HEK293T (cell line): ENCODE measurements around the gene MVB12B.
A peak's percentile ranks its signal among the peaks of the same experiment; 100 is the strongest.

Source experiments
- CTCF ChIA-PET: fragments of 350-600 bp; formaldehyde crosslinking; extraction: SDS; loops from one replicate; lab custom pipeline; 2021; ENCODE audit warnings: antibody characterized with exemption, inconsistent platforms; lab: Yijun Ruan, JAX
- POLR2A ChIA-PET: fragments of 350-600 bp; formaldehyde crosslinking; extraction: SDS; loops from one replicate; lab custom pipeline; 2020; ENCODE audit warnings: antibody characterized with exemption, inconsistent platforms; lab: Yijun Ruan, JAX
- DNase-seq: peaks from one replicate; pipeline ENCODE4 v3.0.0; 2012; ENCODE audit warnings: mixed read lengths; ENCODE audit errors: extremely low spot score
- ARNT ChIP-seq: fragments of 450-650 bp; IDR thresholded peaks from 2 replicates; pipeline ENCODE4 v1.6.1; 2017; ENCODE audit warnings: mild to moderate bottlenecking
- BHLHE40 ChIP-seq: fragments of 450-650 bp; IDR thresholded peaks from 2 replicates; pipeline ENCODE4 v1.6.1; 2016; ENCODE audit warnings: mild to moderate bottlenecking, moderate library complexity, borderline replicate concordance
- CTBP1 ChIP-seq: fragments of 450-650 bp; IDR thresholded peaks from 2 replicates; pipeline ENCODE4 v1.6.1; 2016; ENCODE audit warnings: borderline replicate concordance
- ELF4 ChIP-seq: fragments of 450-650 bp; IDR thresholded peaks from 2 replicates; pipeline ENCODE4 v1.6.1; 2017; ENCODE audit warnings: antibody characterized with exemption
- FOXA1 ChIP-seq: fragments of 450-650 bp; IDR thresholded peaks from 2 replicates; pipeline ENCODE4 v1.6.1; 2016; ENCODE audit warnings: mild to moderate bottlenecking
- FOXK2 ChIP-seq: fragments of 450-650 bp; IDR thresholded peaks from 2 replicates; pipeline ENCODE4 v1.6.1; 2016; ENCODE audit warnings: mild to moderate bottlenecking
- FOXM1 ChIP-seq: fragments of 450-650 bp; IDR thresholded peaks from 2 replicates; pipeline ENCODE4 v1.6.1; 2017; ENCODE audit warnings: mild to moderate bottlenecking, borderline replicate concordance
- HDGF ChIP-seq: fragments of 450-650 bp; IDR thresholded peaks from 2 replicates; pipeline ENCODE4 v1.6.1; 2017; ENCODE audit warnings: antibody characterized with exemption, borderline replicate concordance
- L3MBTL2 ChIP-seq: fragments of 450-650 bp; conservative IDR thresholded peaks from 2 replicates; pipeline ENCODE4 v1.6.1; 2016; ENCODE audit warnings: mild to moderate bottlenecking
- LEF1 ChIP-seq: fragments of 450-650 bp; IDR thresholded peaks from 2 replicates; pipeline ENCODE4 v1.6.1; 2017; ENCODE audit warnings: mild to moderate bottlenecking, borderline replicate concordance
- NFRKB ChIP-seq: fragments of 450-650 bp; IDR thresholded peaks from 2 replicates; pipeline ENCODE4 v1.6.1; 2016; ENCODE audit warnings: mild to moderate bottlenecking, moderate library complexity
- PKNOX1 ChIP-seq: fragments of 450-650 bp; IDR thresholded peaks from 2 replicates; pipeline ENCODE4 v1.6.1; 2016
- SP1 ChIP-seq: fragments of 450-650 bp; IDR thresholded peaks from 2 replicates; pipeline ENCODE4 v1.6.1; 2017
- SUZ12 ChIP-seq: fragments of 450-650 bp; IDR thresholded peaks from 2 replicates; pipeline ENCODE4 v1.6.1; 2016; ENCODE audit warnings: mild to moderate bottlenecking
- TARDBP ChIP-seq: fragments of 450-650 bp; IDR thresholded peaks from 2 replicates; pipeline ENCODE4 v1.6.1; 2016
- ZNF384 ChIP-seq: fragments of 450-650 bp; IDR thresholded peaks from 2 replicates; pipeline ENCODE4 v1.6.1; 2016

Gene MVB12B

GRCh38 chr9:126384926-126385325 lies 58.3 kb downstream of the MVB12B start:
- ChIA-PET CTCF (no interaction called here), POLR2A (no interaction called here)
- TF ChIP-seq SUZ12 (no peak), FOXM1 (no peak), FOXA1 (no peak), ARNT (no peak), ZNF384 (no peak), PKNOX1 (no peak), SP1 (no peak)

GRCh38 chr9:126386088-126386487 lies 59.5 kb downstream of the MVB12B start:
- TF ChIP-seq HDGF = no peak
- POLR2A ChIA-PET = no interaction called here
- DNase-seq = peak; percentile 26
- CTCF ChIA-PET = interaction anchor here (0.6 to 0.7 kb wide), 2 partner anchors 54 to 70 kb away, joined by 3 read pairs; no protein-coding TSS in a partner anchor

More at GRCh38 chr9:126384926-126385325, 58.3 kb downstream of the MVB12B start:
- no peak for DNase-seq

GRCh38 chr9:126386776-126387175 lies 60.1 kb downstream of the MVB12B start:
- TF ChIP-seq FOXA1 (no peak), ZNF384 (no peak), NFRKB (no peak), TARDBP (no peak), LEF1 (no peak), FOXM1 (no peak), HDGF (no peak), CTBP1 (no peak), SUZ12 (no peak), PKNOX1 (no peak)
- ChIA-PET CTCF (no interaction called here), POLR2A (no interaction called here)
- no peak for DNase-seq

- no peak for DNase-seq
- TF ChIP-seq L3MBTL2 (no peak), HDGF (no peak), LEF1 (no peak), SUZ12 (no peak), FOXA1 (no peak), BHLHE40 (no peak), FOXM1 (no peak)
- CTCF ChIA-PET = interaction anchor here (0.7 kb wide), 1 partner anchor 10 kb away, joined by 4 read pairs; no protein-coding TSS in a partner anchor
- POLR2A ChIA-PET = no interaction called here
Observed at GRCh38 chr9:126388964-126389708, 62.5 kb downstream of the MVB12B start.

GRCh38 chr9:126389992-126390391 lies 63.4 kb downstream of the MVB12B start:
- ChIA-PET CTCF (no interaction called here), POLR2A (no interaction called here)
- no peak for DNase-seq
- TF ChIP-seq FOXA1 (no peak), PKNOX1 (no peak), LEF1 (no peak), NFRKB (no peak)

- ChIA-PET POLR2A (no interaction called here), CTCF (no interaction called here)
- TF ChIP-seq SUZ12 = no peak
- TF ChIP-seq HDGF = no peak
- TF ChIP-seq LEF1 = no peak
- no peak for TF ChIP-seq L3MBTL2
- no peak for TF ChIP-seq ARNT
- TF ChIP-seq ZNF384 = no peak
- DNase-seq = no peak
Observed at GRCh38 chr9:126390923-126391322, 64.3 kb downstream of the MVB12B start.

- CTCF ChIA-PET = no interaction called here
- TF ChIP-seq CTBP1 (no peak), HDGF (no peak), BHLHE40 (no peak), NFRKB (no peak), ZNF384 (no peak), L3MBTL2 (no peak), PKNOX1 (no peak), TARDBP (no peak), ELF4 (no peak), ARNT (no peak), LEF1 (no peak), FOXK2 (no peak), SP1 (no peak), FOXM1 (no peak), FOXA1 (no peak), SUZ12 (no peak)
- no peak for DNase-seq
- POLR2A ChIA-PET = no interaction called here
Observed at GRCh38 chr9:126391713-126392661, 65.4 kb downstream of the MVB12B start.
